Fibroblast of peridontal ligament (primary cell): ENCODE data around the gene MUC5AC.
"Not testable (repeated sequence)": the region's sequence is repeated elsewhere in the genome, so short reads cannot be mapped to it uniquely, and the experiment has no call there.

Experiments
- DNase-seq: peaks from one replicate; pipeline ENCODE4 v3.0.0-alpha.2; 2010; ENCODE audit errors: extremely low read depth

The MUC5AC gene

GRCh38 chr11:1177771-1178090 is 20.0 kb downstream of the MUC5AC start:
- DNase-seq, result no peak

- no peak for DNase-seq
Observed at GRCh38 chr11:1178201-1178885, 20.6 kb downstream of the MUC5AC start.

- no peak for DNase-seq
Observed at GRCh38 chr11:1178906-1179305, 21.2 kb downstream of the MUC5AC start.

- DNase-seq, result no peak
Observed at GRCh38 chr11:1179641-1180040, 21.9 kb downstream of the MUC5AC start.

- no peak for DNase-seq
Observed at GRCh38 chr11:1180171-1180570, 22.4 kb downstream of the MUC5AC start.

GRCh38 chr11:1180947-1181391 is 23.2 kb downstream of the MUC5AC start:
- DNase-seq, result no peak

GRCh38 chr11:1181420-1181819 is 23.7 kb downstream of the MUC5AC start:
- no peak for DNase-seq

- DNase-seq, result no peak
Observed at GRCh38 chr11:1181853-1182535, 24.2 kb downstream of the MUC5AC start.

GRCh38 chr11:1184139-1184538 is 26.4 kb downstream of the MUC5AC start:
- DNase-seq, result not testable (repeated sequence)

- DNase-seq, result not testable (repeated sequence)
Observed at GRCh38 chr11:1188451-1189130, 30.8 kb downstream of the MUC5AC start.

- DNase-seq, result not testable (repeated sequence)
Observed at GRCh38 chr11:1189816-1190215, 32.1 kb downstream of the MUC5AC start.

- DNase-seq, result not testable (repeated sequence)
Observed at GRCh38 chr11:1191786-1192470, 34.2 kb downstream of the MUC5AC start.

GRCh38 chr11:1192741-1193325 is 35.1 kb downstream of the MUC5AC start:
- DNase-seq, result no peak

- no peak for DNase-seq
Observed at GRCh38 chr11:1193326-1194230, 35.8 kb downstream of the MUC5AC start.

- no peak for DNase-seq
Observed at GRCh38 chr11:1194231-1194976, 36.7 kb downstream of the MUC5AC start.

GRCh38 chr11:1194977-1195681 is 37.4 kb downstream of the MUC5AC start:
- DNase-seq, result no peak

- no peak for DNase-seq
Observed at GRCh38 chr11:1195682-1196515, 38.1 kb downstream of the MUC5AC start.

- no peak for DNase-seq
Observed at GRCh38 chr11:1196516-1197391, 39.0 kb downstream of the MUC5AC start.
